Stomach (tissue), 4 donors: Measurements from ENCODE around the gene TBX4.

Experiments
- POLR2A ChIP-seq, 4 donors: fragments of 450-650 bp; IDR thresholded peaks; one replicate each; pipeline ENCODE4 v1.6.1; 2016; ENCODE audit warnings: antibody characterized with exemption in 4 of 4, control low read depth in 2 of 4, mild to moderate bottlenecking in 1 of 4, moderate library complexity in 1 of 4
- POLR2AphosphoS5 ChIP-seq, 3 donors: sonication (generic); formaldehyde crosslinking; IDR thresholded peaks; one replicate each; pipeline ENCODE4 v1.6.1; 2016; ENCODE audit warnings: antibody characterized with exemption in 3 of 3
- TF ChIP-seq, protein P1 (sequence below), 7 experiments: fragments of 450-650 bp in 4 of 7; fragments of 200-600 bp in 3 of 7; sonication (generic) in 3 of 7; IDR thresholded peaks; one replicate each; pipeline ENCODE4 v1.5.1; 2016 to 2019; ENCODE audit warnings: antibody characterized with exemption in 7 of 7, control low read depth in 2 of 7, mild to moderate bottlenecking in 1 of 7

DNA sequence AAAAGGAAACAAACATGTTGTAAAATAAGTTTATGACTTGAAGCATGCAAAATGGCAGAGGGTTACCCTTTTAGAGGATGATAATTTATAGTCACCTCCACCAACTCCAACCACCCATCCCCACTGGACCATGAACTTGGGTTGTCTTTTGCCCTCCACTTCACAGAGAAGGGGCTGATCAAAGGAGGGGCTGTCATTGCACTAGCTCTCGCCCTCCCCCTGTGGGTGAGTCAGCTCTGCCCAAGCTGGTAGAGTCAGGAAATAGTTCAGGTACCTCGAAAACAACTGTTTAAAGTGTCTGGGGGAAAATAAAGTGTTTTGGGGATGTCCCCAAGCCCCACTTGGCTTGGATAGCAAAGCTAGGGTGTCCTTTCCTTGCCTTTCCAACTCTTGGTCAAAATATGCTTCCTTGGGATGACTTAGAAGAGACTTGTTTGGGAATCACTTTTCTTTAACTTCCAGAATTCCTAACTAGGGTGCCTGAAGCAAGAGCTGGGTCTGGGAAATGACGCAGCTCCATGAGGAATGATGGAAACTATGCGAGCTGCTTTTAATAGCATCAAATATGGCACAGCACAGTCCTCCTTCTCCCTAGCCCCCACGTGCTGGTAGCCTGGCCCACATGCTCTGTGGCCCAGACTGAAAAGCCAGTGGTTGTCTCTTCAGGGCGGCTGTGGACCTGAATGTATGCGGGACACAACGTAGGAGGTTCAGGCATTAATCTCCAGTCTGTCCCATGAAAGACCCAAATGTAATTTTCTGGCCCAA is 40.7 kb downstream of the TBX4 start:
- TF ChIP-seq, protein P1, sequence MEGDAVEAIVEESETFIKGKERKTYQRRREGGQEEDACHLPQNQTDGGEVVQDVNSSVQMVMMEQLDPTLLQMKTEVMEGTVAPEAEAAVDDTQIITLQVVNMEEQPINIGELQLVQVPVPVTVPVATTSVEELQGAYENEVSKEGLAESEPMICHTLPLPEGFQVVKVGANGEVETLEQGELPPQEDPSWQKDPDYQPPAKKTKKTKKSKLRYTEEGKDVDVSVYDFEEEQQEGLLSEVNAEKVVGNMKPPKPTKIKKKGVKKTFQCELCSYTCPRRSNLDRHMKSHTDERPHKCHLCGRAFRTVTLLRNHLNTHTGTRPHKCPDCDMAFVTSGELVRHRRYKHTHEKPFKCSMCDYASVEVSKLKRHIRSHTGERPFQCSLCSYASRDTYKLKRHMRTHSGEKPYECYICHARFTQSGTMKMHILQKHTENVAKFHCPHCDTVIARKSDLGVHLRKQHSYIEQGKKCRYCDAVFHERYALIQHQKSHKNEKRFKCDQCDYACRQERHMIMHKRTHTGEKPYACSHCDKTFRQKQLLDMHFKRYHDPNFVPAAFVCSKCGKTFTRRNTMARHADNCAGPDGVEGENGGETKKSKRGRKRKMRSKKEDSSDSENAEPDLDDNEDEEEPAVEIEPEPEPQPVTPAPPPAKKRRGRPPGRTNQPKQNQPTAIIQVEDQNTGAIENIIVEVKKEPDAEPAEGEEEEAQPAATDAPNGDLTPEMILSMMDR (IDR thresholded peaks at IDR 0.05) = no peak
- no peak for TF ChIP-seq POLR2AphosphoS5 (IDR thresholded peaks at IDR 0.05)
- TF ChIP-seq POLR2A (IDR thresholded peaks at IDR 0.05) = no peak
